ENCODE results near the gene HOXA4.

- TF ChIP-seq, protein P1, sequence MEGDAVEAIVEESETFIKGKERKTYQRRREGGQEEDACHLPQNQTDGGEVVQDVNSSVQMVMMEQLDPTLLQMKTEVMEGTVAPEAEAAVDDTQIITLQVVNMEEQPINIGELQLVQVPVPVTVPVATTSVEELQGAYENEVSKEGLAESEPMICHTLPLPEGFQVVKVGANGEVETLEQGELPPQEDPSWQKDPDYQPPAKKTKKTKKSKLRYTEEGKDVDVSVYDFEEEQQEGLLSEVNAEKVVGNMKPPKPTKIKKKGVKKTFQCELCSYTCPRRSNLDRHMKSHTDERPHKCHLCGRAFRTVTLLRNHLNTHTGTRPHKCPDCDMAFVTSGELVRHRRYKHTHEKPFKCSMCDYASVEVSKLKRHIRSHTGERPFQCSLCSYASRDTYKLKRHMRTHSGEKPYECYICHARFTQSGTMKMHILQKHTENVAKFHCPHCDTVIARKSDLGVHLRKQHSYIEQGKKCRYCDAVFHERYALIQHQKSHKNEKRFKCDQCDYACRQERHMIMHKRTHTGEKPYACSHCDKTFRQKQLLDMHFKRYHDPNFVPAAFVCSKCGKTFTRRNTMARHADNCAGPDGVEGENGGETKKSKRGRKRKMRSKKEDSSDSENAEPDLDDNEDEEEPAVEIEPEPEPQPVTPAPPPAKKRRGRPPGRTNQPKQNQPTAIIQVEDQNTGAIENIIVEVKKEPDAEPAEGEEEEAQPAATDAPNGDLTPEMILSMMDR (IDR thresholded peaks at IDR 0.05) = no peak
- TF ChIP-seq POLR2A (IDR thresholded peaks at IDR 0.05) = no peak
These were observed 34.8 kb upstream of the HOXA4 start, which contains the start of gene HOXA9 for GRCh38 chr7:27165089-27165995.

Data from body of pancreas (tissue), 4 donors.